ENCODE data around the gene ZNF207. TPM values are rescaled to one million over a fixed set of nuclear protein-coding genes. Genes with fewer than 3 reads are reported as not detected.

Gene ZNF207
- total RNA-seq, 1 experiment from 2014 or later: 296 TPM

- peak overlapping the region in 1 of 3 experiments; percentile 23; a peak in 1 of 7 replicates for H3K27ac Mint-ChIP-seq
Observed at GRCh38 chr17:32331243-32332040, 18.5 kb upstream of the ZNF207 start.

More at GRCh38 chr17:32331243-32332040, 18.5 kb upstream of the ZNF207 start:
- no peaks in the 10 kb centered on the region for H4K20me1 ChIP-seq (ENCODE audit: control insufficient read depth, insufficient read depth, insufficient read length)
- H2BK15ac ChIP-seq (ENCODE audit: low read depth, low read length): no peak overlapping the region
- WGBS (ENCODE audit: extremely low coverage, insufficient read length, low lambda C conversion rate): no CpG with 5 or more reads among the region's 3 CpGs
- no peak for DNase-seq
- H2BK5ac ChIP-seq (ENCODE audit: insufficient read length, low read length): no peak overlapping the region
- no peak overlapping the region for H3K4me2 ChIP-seq (ENCODE audit: insufficient read depth, insufficient read length, low read length)
- no peak overlapping the region for H4K8ac ChIP-seq (replicated peaks; ENCODE audit: insufficient read length, low read depth, low read length)
- H4K91ac ChIP-seq (ENCODE audit: insufficient read length, low read depth, low read length): no peak overlapping the region
- no peak overlapping the region for H3K14ac ChIP-seq (ENCODE audit: insufficient read depth, low read length)
- no peak overlapping the region for H3K18ac ChIP-seq (ENCODE audit: insufficient read length, low read depth, low read length)
- no peak overlapping the region for H3K27ac ChIP-seq (ENCODE audit: insufficient read length, low read depth, low read length)
- Mint-ChIP-seq H3K4me3 (no peak overlapping the region), H3K27me3 (ENCODE audit: low read depth) (no peaks in the 10 kb centered on the region), H3K9me3 (no peaks in the 10 kb centered on the region), H3K4me1 (no peaks in the 10 kb centered on the region), H3K36me3 (ENCODE audit: insufficient read depth in 1 of 3, low read depth in 3 of 3) (peaks cover 7 to 41% (median 36%) of the 10 kb centered on the region in 3 experiments; a peak in 6 of 7 replicates)
- H3K79me1 ChIP-seq (ENCODE audit: insufficient read depth, low read depth, low read length, poor library complexity, severe bottlenecking): no peaks in the 10 kb centered on the region
- H2BK20ac ChIP-seq (ENCODE audit: low read depth, low read length, poor library complexity, severe bottlenecking): no peak overlapping the region
- no peak overlapping the region for H2AK5ac ChIP-seq (ENCODE audit: insufficient read length, low read length)
- no peaks in the 10 kb centered on the region for H3K23me2 ChIP-seq (ENCODE audit: insufficient read length, low read depth, low read length, poor library complexity, severe bottlenecking)
- H3K79me2 ChIP-seq (ENCODE audit: insufficient read depth, low read length): no peaks in the 10 kb centered on the region
- no peaks in the 10 kb centered on the region for H3K27me3 ChIP-seq (ENCODE audit: insufficient read depth, low read length)
- H3K9me3 ChIP-seq (ENCODE audit: control insufficient read depth, low read depth, low read length): no peaks in the 10 kb centered on the region
- no peak overlapping the region for H2AFZ ChIP-seq (ENCODE audit: low read length)
- no peak overlapping the region for H3K56ac ChIP-seq (ENCODE audit: insufficient read length, low read depth, low read length)
- H3K23ac ChIP-seq (ENCODE audit: insufficient read length, low read depth, low read length): no peak overlapping the region
- no peak overlapping the region for H3T11ph ChIP-seq (ENCODE audit: low read length)
- no peak overlapping the region for H2BK120ac ChIP-seq (ENCODE audit: low read depth, low read length, poor library complexity, severe bottlenecking)
- H2BK12ac ChIP-seq (ENCODE audit: insufficient read length, low read depth, low read length): no peak overlapping the region
- no peaks in the 10 kb centered on the region for H3K4me1 ChIP-seq (ENCODE audit: insufficient read depth, low read length)
- no peak for TF ChIP-seq CTCF (conservative IDR thresholded peaks at IDR 0.05)
- H4K5ac ChIP-seq (ENCODE audit: insufficient read length, low read depth, low read length): no peak overlapping the region
- no peak overlapping the region for H3K9ac ChIP-seq (ENCODE audit: extremely low read depth, insufficient read length, low read length)
- H3K4ac ChIP-seq (ENCODE audit: low read depth, low read length): no peak overlapping the region
